Activated CD4-positive, alpha-beta T cell treated with anti-CD3 and anti-CD28 coated beads, Interleukin-2, amount 50 U/mL, for 16 hours (primary cell): ENCODE results near the gene MB.

Experiments
- DNase-seq: peaks from one replicate; pipeline ENCODE4 v3.0.0-alpha.2; 2020

The MB gene

DNA sequence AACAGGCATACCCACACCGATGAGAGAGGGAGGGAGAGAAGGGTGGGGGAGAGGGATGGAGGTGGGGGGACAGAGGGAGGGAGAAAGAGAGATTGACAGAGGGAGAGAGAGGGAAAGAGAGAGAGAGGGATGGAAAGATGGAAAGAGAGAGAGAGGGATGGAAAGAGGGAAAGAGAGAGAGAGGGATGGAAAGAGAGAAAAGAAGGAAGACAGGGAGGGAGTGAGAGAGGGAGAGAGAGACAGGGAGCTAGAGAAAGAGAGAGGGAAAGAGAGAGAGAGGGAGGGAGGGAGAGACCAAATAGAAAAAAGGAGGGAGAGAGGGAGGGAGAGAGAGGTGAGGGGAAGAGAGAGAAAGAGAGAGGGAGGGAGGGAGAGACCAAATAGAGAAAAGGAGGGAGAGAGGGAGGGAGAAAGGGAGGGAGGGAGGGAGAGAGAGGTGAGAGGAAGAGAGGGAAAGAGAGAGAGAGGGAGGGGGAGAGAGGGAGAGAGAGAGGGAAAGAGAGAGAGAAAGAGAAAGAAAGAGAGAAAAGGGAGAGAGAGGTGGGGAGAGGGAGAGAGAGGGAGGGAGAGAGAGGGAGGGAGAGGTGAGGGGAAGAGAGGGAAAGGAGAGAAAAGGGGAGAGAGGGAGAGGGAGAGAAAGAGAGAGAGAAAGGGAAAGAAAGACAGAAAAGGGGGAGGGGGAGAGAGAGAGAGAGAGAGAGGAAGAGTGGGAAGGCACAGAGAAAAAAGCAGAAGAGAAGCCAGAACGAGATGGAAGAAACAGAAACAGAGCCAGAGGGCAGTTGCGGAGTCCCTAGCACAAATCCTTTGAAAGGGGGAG, 23.8 kb downstream of the MB start:
- DNase-seq = no peak

DNA sequence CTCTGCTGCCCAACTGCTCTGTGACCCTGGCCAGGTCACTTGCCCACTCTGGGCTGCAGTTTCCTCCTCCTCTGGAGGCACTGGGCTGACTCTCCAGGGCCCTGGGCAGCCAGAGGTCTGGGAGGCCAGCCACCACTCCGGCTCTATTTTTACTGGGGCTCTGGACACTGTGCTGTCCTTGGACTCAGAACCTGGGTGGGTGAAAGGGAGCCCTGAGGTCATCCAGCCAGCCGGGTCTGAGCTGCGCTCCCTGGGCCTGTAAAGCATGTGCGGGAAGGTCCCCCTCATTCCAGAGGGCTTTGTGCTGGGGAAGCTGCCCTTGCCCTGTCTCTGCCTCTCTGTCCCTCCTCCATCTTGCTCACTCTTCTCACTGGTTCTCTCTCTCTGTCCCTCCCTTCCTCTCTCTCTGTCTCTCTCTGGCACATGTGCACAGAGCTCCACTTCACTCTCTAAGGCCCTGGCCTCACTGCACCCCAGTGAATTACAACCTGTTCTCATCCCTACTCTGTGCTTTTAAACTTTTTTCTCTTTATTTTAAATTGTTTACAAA, 24.6 kb downstream of the MB start:
- no peak for DNase-seq

DNA sequence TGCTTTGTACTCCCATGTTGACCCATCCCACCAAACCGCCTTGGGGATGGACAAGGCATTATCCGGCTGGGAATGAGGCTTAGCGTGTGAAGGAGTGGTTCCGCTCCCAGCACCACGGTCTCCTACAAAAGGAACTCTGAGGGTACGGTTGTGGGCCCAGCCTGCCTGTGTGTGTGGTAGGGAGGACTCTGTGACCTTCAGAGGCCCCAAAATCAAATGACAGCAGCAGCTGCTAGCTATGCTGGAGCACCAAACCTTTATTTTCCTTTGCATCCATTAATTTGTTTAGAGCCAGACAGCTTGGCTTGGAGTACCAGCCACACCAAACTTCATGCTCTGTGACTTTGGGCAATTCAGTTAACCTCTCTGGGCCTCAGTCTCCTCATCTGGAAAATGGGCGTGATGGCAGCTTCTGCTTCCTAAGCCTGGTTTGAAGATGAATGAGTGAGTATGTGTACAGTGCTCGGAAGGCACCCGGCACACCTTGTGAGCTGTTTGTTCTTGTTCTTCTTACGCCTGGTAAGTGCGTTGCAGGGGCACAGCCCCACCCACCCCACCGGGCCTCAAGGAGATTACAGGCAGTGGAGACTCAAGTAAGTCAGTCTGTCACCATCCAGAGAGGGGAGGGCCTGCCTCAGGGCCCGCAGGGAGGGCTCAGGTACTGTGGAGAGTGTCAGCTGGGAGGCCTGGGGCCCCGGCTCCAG, 25.3 kb downstream of the MB start:
- no peak for DNase-seq

DNA sequence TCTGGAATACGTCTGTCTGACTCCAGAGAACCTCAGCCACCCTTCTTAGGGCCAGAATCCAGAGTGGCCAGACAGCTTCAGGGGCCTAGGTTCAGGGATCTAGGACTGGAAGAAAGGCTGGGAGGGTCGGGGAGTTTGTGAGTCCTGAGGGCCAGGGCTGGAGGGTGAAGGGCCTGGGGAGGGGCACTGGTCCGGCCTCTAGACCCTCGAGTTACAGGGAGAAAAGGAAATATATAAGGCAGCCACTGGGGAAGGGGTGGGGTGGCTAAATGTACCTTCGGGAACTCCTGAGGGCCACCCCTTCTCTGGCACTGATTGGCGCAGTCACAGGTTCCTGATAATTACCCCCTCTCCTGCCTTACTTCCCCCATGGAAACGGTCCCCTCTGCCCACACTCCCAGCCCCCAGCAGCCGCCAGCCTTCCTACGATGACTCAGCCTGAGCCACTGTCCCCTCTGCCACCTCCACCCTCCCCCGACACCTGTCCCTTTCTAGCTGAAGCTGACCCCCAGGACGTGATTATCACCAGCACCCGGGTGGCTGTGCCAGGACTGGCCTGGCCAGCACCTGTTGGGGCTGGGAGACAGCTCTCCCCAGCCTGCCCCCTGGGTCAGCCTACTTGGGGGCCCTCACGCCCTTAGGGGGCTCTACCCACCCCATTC, 26.4 kb downstream of the MB start:
- no peak for DNase-seq

DNA sequence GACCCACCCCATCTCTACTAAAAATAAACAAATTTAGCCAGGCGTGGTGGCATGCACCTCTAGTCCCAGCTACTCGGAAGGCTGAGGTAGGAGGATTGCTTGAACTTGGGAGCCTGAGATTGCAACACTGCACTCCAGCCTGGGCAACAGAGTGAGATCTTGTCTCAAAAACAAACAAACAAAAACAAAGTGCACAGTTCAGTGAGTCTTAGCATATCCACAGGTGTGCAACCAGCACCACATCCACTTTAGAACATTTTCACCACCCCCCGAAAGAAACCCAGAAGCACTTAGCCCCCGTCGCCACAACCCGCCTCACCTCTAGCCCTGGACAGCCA, 27.4 kb downstream of the MB start:
- DNase-seq = no peak

- DNase-seq = no peak
Measured at GRCh38 chr22:35589071-35589755, 27.9 kb downstream of the MB start.

GRCh38 chr22:35587896-35588295, 29.2 kb downstream of the MB start:
- DNase-seq = no peak

DNA sequence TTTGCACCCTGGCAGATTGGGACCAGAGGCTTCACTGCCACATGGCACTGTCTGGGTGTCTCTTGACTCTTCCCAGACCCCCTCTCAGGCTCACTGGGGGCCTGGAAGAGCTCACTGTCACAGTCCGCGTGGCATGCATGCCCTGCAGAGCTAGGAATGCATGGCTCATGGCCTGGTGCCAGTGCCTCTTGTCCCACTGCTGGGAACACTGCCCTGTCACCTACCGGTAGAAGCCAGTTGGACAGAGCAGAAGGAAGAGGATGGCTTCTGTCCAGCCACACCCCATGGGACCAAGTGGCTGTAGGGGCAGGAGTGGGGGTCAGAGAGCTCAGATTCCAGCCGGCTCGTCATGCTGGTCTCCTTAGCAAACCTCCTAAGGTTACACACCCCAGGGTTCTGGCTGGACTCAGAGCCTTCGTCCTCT, 29.7 kb downstream of the MB start:
- no peak for DNase-seq

GRCh38 chr22:35586771-35587170, 30.4 kb downstream of the MB start:
- DNase-seq = no peak

GRCh38 chr22:35582861-35583670, 34.1 kb downstream of the MB start:
- peak; percentile 47 for DNase-seq

DNA sequence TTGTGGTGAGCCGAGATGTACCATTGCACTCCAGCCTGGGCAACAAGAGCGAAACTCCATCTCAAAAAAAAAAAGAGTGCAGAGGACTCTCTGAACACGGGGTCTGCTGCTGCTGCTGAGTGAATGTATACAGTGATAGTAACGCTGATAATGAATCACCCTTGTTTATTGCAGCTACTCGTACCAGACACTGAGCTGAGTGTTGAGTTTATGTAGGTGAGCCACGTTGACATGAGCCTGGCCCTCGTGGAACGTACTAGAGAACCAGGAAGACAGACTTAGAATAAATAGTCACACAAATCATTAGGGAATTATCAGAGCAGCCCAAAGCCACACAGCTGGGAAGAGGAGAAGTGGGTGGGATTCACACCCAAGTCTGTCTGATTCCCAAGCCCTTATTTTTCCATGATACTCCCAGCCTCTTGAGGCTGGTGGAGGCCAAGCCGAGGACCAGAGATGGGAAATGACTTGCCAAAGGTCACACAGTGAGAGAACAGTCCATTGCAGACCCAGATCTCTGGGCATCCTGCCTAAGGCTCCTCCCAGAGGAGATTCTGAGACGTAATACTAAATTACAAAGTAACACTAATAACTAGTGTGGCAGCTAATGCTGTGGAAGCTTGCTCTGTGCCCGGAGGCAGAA, 34.8 kb downstream of the MB start:
- DNase-seq = no peak

- no peak for DNase-seq
Measured at GRCh38 chr22:35581023-35581413, 36.1 kb downstream of the MB start.

DNA sequence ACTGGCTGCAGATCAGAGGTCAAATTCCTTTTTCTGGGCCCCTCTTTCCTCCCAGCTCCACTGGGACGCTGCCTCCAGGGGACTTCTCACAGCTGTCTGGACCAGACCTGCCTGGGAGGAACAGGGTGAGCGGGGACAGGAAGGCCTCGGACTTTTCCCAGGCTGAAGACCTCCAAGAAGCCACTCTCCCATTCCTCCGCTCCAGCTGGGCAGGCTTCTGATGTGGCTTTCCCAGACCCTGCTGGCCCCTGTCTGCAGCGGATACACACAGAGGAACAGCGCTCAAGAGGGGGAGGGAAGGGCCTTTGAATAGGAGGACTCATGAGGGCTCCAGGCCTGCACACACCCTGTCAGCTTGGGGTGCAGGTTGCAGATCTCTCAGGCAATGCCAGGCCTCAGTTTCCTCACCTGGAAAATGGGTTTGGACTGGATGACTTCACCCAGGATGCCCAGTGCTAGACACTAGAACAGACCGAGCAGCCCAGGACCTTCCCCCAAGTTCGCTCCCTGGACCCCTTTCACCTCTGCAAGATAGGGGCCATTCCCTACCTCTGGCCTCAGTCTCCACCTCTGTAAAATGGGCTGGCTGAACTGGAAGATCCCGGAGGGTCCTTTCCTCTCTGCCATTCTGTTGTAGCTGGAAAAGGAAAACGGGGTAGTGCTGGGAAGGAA, 36.6 kb downstream of the MB start:
- no peak for DNase-seq

GRCh38 chr22:35578836-35579575, 38.1 kb downstream of the MB start:
- no peak for DNase-seq

DNA sequence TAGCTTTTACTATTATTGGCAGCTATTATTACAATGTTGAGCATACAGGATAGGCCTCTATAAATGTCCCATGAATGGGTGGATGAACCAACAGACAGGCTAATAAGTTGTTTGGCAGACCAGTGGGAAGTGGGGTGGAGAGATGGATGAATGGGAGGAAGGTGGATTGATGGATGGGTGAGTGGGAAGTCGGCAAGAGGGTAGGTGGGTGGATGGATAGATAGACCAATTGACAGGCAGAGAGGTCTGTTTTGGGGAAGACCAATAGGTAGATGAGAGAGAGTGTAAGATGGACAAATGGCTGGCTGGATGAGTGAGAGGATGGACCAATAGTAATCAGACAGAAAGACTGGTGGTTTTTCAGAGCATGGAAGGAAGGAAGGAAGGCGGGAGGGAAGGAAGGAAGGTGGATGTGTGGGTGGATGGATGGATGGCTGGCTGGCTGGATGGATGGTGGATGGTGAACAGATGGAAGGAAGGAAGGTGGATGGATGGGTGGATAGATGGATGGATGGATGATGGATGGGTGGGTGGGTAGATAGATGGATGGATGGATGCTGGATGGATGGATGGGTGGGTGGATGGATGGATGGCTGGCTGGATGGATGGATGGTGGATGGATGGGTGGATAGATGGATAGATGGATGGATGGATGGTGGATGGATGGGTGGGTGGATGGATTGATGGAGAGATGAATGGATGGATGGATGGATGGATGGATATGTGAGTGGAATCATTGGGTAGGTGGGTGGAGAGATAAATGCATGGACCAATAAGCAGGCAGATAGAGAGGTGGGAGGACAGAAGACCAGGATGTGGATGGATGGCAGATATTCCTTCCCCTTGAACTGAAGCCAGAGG, 39.1 kb downstream of the MB start:
- DNase-seq = no peak

DNA sequence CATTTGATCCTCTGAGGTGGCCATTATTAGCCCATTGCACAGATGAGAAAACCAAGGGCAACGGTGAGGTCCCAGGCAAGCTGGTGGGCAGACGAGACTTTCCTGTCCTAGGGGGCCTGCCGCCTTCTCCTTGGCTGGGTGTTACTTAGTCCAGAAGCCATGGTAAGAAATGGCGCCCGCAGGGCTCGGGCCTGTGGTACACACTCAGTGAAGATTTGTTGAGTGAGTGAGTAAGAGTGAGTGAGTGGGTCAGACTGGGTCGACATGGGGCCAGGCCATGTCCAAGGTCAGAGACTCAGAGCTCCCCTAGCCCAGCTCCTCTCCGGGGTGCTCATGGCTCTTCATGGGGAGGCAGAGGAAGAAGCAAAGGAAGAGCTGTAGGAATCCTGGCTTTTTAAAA, 40.5 kb downstream of the MB start:
- DNase-seq = no peak

GRCh38 chr22:35575116-35575748, 41.9 kb downstream of the MB start:
- DNase-seq = no peak

DNA sequence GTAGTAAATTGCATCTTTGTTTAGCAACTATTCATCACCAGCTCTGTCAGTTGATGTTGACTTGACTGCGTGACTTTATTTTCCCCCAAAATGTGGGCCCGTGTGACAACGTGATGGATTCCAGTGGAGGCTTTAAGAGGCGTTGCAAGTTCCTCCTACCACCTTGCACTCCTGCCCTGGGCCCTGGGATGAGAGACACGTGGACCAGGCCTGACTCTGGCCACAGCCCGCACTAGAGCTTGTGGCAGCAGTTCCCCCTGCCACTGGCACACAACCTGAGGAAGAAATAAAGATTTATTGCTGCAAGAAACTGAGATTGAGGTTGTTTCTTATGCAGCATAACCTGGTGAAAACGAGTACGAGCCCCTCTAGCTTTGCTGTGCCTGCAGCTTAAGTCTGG, 44.6 kb downstream of the MB start:
- DNase-seq = no peak

DNA sequence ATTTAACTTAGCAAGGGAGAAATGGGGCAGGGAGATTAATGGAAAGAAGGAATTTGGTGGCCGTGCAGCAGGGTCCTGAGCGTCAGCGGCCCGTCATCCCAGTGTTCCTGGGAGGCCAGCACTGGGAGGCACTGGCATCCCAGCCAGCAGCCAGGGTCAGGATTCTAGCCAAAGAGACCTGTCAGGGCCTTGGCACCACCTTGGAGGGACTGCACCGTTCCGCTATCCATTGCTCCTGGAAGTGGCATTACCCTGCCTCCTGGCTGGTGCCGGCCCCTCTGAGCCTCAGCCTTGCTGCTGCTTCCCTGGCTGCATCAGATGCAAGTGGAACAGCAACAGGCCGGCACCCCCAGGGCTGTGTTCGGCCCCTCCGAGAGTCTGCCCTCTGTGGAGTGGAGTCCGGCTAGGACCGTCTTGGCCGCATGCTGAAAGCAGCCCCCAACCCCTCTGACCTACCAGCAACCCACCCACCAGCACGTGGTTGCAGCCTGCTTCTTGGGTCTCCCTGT, 46.4 kb downstream of the MB start:
- no peak for DNase-seq
